ENCODE data around the gene SEC23IP.

Gene SEC23IP

DNA sequence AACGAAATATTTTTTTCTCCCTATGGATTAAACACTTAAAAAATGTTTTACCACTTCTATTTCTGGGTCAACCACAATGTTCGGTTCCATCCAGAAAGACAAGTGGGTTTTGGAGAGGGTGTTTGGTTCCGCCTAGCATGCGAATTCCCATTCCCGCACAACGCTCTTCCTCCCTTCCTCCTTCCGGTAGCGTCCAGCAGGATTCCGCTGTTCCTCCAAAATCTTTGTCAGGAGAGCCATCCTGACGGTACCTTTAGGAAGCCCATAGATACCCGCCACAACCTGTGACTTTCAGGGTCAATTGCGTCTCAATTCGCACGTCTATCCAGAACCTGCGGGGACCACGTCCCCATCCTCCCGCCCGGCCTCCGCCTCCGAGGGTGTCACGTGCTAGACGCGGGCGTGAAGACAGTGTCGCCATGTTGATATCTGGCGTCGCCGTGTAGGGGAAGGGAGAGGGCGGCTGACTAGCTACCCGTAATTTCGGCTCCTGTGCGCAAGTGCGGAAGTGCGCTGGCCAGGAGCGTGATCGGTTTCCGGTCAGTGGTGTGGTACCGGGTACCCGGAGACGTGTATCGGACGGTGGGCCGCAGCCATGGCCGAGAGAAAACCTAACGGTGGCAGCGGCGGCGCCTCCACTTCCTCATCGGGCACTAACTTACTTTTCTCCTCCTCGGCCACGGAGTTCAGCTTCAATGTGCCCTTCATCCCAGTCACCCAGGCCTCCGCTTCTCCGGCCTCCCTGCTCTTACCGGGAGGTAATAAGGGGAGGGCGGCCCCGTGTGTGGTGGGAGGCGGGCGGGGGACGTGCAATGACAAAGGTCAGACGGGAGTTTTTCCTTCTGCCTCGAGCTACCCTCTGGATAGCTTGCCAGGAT, at the start of gene SEC23IP:
SEC23IP (plus strand) TSS at position 543 of the 878 bp plus-strand sequence; CDS start at position 596, 53 bp downstream.
- TF ChIP-seq, protein P1, sequence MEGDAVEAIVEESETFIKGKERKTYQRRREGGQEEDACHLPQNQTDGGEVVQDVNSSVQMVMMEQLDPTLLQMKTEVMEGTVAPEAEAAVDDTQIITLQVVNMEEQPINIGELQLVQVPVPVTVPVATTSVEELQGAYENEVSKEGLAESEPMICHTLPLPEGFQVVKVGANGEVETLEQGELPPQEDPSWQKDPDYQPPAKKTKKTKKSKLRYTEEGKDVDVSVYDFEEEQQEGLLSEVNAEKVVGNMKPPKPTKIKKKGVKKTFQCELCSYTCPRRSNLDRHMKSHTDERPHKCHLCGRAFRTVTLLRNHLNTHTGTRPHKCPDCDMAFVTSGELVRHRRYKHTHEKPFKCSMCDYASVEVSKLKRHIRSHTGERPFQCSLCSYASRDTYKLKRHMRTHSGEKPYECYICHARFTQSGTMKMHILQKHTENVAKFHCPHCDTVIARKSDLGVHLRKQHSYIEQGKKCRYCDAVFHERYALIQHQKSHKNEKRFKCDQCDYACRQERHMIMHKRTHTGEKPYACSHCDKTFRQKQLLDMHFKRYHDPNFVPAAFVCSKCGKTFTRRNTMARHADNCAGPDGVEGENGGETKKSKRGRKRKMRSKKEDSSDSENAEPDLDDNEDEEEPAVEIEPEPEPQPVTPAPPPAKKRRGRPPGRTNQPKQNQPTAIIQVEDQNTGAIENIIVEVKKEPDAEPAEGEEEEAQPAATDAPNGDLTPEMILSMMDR (IDR thresholded peaks at IDR 0.05): no peak
- Histone ChIP-seq H3K4me1 (peaks cover 15% of the 10 kb centered on the region), H3K27me3 (ENCODE audit: control insufficient read depth, insufficient read depth, low read length) (no peaks in the 10 kb centered on the region), H2AFZ (peak within 1 kb of the TSS; percentile 94), H3K79me2 (peaks cover 19% of the 10 kb centered on the region), H3K27ac (peak within 1 kb of the TSS; percentile 85), H3K36me3 (ENCODE audit: control insufficient read depth, insufficient read depth, low read length) (no peaks in the 10 kb centered on the region), H3K9ac (peak within 1 kb of the TSS; percentile 94), H3K4me2 (ENCODE audit: low read length) (peak within 1 kb of the TSS; percentile 97), H3K9me3 (ENCODE audit: control insufficient read depth, low read length) (no peaks in the 10 kb centered on the region), H3K4me3 (ENCODE audit: low read depth, low read length) (peak within 1 kb of the TSS; percentile 89)

DNA sequence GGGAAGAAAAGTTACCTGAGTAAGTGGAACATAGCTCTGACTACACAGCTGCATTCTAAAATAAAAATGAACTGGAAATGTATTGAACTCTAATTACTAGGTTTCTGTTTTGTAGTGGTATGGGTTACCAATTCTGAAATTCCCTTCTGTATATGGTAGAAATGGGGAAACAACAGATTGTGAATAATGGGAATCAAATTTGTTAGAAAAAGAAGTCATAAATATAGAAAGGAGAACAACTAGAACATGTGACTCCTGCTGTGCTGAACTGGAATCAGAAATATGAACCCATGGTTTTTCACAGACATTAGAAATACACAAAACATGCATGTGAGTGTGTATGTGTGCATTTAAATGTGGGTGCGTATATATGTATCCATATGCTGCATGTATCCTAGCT, 46.9 kb upstream of the SEC23IP start:
- TF ChIP-seq, protein P1 (IDR thresholded peaks at IDR 0.05): no peak
- Histone ChIP-seq H3K36me3 (ENCODE audit: control insufficient read depth, insufficient read depth, low read length) (no peaks in the 10 kb centered on the region), H3K79me2 (no peaks in the 10 kb centered on the region), H3K27me3 (ENCODE audit: control insufficient read depth, insufficient read depth, low read length) (no peaks in the 10 kb centered on the region), H3K4me1 (no peaks in the 10 kb centered on the region), H3K27ac (no peak overlapping the region), H3K9me3 (ENCODE audit: control insufficient read depth, low read length) (no peaks in the 10 kb centered on the region), H2AFZ (no peak overlapping the region), H3K4me3 (ENCODE audit: low read depth, low read length) (no peak overlapping the region), H3K9ac (no peak overlapping the region), H3K4me2 (ENCODE audit: low read length) (no peak overlapping the region)

DNA sequence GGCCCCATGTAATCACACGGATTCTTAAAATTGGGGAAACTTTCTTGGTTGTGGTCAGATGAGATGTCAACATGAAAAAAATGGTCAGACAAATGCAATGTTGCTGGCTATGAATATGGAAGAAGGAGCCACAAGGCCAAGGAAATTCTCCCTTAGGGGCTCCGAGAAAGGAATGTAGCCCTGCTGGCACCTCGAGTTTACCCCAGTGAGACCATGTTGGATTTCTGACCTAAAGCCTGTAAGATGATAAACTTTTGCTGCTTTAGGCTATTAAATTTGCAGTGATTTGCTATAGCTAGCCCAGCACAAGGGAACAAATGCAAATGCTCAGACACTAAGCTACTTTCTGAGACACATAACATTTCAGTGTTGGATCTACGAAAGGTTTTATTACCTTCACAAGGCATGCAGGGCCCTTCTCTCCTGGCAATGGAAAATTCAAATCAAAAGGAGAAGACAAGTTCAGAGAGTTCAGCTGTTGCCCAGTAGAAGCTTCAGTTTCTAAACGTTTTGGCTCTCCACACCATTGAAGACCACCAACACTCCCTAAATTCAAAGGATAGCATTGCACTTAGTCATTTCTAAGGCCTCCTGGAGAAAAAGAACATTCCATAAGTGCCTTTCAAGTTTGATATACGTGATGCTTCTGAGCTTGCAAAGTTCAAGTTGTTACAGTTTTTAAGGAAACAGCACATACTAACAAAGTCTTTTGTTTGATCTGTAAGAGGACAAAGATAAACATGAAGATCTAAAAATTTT, 43.3 kb upstream of the SEC23IP start:
- Histone ChIP-seq H3K27me3 (ENCODE audit: control insufficient read depth, insufficient read depth, low read length) (no peaks in the 10 kb centered on the region), H3K4me2 (ENCODE audit: low read length) (no peak overlapping the region), H3K4me1 (no peaks in the 10 kb centered on the region), H2AFZ (no peak overlapping the region), H3K9ac (no peak overlapping the region), H3K36me3 (ENCODE audit: control insufficient read depth, insufficient read depth, low read length) (no peaks in the 10 kb centered on the region), H3K4me3 (ENCODE audit: low read depth, low read length) (no peak overlapping the region), H3K79me2 (no peaks in the 10 kb centered on the region), H3K9me3 (ENCODE audit: control insufficient read depth, low read length) (no peaks in the 10 kb centered on the region), H3K27ac (no peak overlapping the region)
- TF ChIP-seq, protein P1 (IDR thresholded peaks at IDR 0.05): no peak

DNA sequence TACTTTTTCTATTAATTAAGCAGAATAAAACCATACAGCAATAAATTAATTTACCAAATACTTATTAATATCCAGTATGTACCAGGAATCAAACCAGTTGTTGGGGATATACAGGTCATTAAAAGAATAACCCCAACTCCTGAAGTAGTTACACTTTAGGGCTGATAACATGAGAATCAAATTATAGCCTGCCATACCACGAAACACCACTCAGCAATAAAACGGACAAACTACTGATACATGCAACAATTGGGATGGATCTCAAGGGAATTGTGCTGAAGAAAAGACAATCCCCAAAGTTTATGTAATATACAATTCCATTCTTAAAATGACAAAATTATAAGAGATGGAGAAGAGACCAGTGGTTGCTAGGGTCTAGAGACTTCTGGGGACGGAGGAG, 42.6 kb upstream of the SEC23IP start:
- Histone ChIP-seq H3K79me2 (no peaks in the 10 kb centered on the region), H3K36me3 (ENCODE audit: control insufficient read depth, insufficient read depth, low read length) (no peaks in the 10 kb centered on the region), H2AFZ (no peak overlapping the region), H3K9ac (no peak overlapping the region), H3K27ac (no peak overlapping the region), H3K4me2 (ENCODE audit: low read length) (no peak overlapping the region), H3K9me3 (ENCODE audit: control insufficient read depth, low read length) (no peaks in the 10 kb centered on the region), H3K4me3 (ENCODE audit: low read depth, low read length) (no peak overlapping the region), H3K4me1 (no peaks in the 10 kb centered on the region), H3K27me3 (ENCODE audit: control insufficient read depth, insufficient read depth, low read length) (no peaks in the 10 kb centered on the region)
- TF ChIP-seq, protein P1 (IDR thresholded peaks at IDR 0.05): no peak
